MCF 10A (cell line): ENCODE data around the gene TLE5. TPM values are rescaled to one million over a fixed set of nuclear protein-coding genes. Genes with fewer than 3 reads are reported as not detected.

Source experiments
- BruUV-seq: library from RNA; stranded (reverse); fragments of 400-500 nt; replicated peaks from 2 replicates; lab custom pipeline; 2021; lab: Mats Ljungman, UMichigan
- CTCF ChIA-PET: fragments of 300-600 bp; sonication (Branson Sonifier 250); formaldehyde crosslinking; extraction: SDS; loops from one replicate; lab custom pipeline; 2021; ENCODE audit warnings: antibody characterized with exemption, inconsistent platforms; lab: Yijun Ruan, JAX
- POLR2A ChIA-PET: fragments of 300-600, 350-650 bp; sonication (Branson Sonifier 250); formaldehyde crosslinking; extraction: SDS; loops from one replicate; lab custom pipeline; 2020; ENCODE audit warnings: antibody characterized with exemption, inconsistent platforms; lab: Yijun Ruan, JAX
- DNase-seq: peaks from one replicate; pipeline ENCODE4 v3.0.0-alpha.2; 2018; ENCODE audit not compliant: unreplicated experiment
- H3K27ac Mint-ChIP-seq: one replicate; pipeline ENCODE4 v1.8.0; 2022; ENCODE audit warnings: mild to moderate bottlenecking, low read depth, mixed read lengths; ENCODE audit not compliant: unreplicated experiment
- H3K27me3 Mint-ChIP-seq: one replicate; pipeline ENCODE4 v1.8.0; 2022; ENCODE audit warnings: mixed read lengths; ENCODE audit not compliant: insufficient read depth, unreplicated experiment
- H3K36me3 Mint-ChIP-seq: one replicate; pipeline ENCODE4 v1.8.0; 2022; ENCODE audit warnings: mild to moderate bottlenecking, moderate library complexity, mixed read lengths; ENCODE audit not compliant: insufficient read depth, unreplicated experiment
- H3K4me1 Mint-ChIP-seq: one replicate; pipeline ENCODE4 v1.8.0; 2022; ENCODE audit warnings: mixed read lengths; ENCODE audit not compliant: insufficient read depth, unreplicated experiment
- H3K4me3 Mint-ChIP-seq: one replicate; pipeline ENCODE4 v1.8.0; 2022; ENCODE audit warnings: mild to moderate bottlenecking, moderate library complexity, mixed read lengths; ENCODE audit not compliant: unreplicated experiment
- H3K9me3 Mint-ChIP-seq: one replicate; pipeline ENCODE4 v1.8.0; 2022; ENCODE audit warnings: mixed read lengths; ENCODE audit not compliant: unreplicated experiment
- intact Hi-C: fragments of 100-400 bp; cut with micrococcal nuclease; formaldehyde crosslinking; loops from 2 replicates; pipeline ENCODE4 v1.14.1; 2022
- total RNA-seq: library from RNA; stranded (reverse); gene quantifications from 2 replicates; pipeline ENCODE4 v1.2.3, GENCODE V29; 2022
- TF ChIP-seq, protein P1 (sequence below): fragments of 200-600 bp; IDR thresholded peaks from one replicate; pipeline ENCODE4 v1.8.0; 2022; ENCODE audit warnings: antibody characterized with exemption, mild to moderate bottlenecking; ENCODE audit not compliant: unreplicated experiment

TLE5 gene
- total RNA-seq, 1 experiment from 2014 or later, result 266 TPM

DNA sequence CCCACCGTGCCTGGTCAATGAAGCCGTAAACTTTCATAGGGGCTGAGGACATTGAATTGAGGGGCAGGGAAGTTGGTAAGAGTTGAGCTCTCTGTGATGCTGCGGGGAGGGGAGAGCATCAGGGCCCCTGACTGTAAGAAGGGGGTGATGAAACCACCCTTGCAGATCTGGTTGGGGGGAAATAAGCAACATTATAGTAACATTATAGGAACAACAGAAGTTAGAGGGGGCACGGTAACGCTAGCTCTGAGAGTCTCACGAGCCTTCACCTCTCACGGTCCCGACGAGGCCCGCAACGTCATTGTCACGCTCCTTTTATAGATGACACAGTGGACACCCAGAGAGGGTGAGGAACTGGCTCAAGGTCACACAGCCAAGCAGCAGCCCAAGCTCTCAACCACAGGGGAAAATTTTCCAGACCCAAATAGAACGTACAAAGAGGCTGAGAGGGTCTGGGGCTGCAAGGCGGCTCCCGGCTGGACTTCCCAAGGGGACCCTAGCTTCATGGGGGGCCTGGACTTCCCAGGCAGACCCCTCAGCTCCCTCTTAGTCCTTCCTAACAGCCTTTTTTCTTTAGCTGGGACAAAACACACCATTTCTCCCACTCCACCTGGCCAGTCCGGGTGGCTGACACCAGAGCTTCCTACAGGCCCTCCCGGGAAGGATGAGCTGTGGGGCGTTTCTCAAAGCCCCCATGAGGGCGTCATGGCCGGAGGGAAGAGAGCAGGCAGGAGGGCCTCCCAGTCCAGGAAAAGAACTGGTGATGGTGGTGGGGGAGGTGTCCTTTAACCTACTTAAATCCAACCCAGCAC is 4.1 kb downstream of the TLE5 start:
- peaks cover 61% of the 10 kb centered on the region for H3K36me3 Mint-ChIP-seq
- TF ChIP-seq, protein P1, sequence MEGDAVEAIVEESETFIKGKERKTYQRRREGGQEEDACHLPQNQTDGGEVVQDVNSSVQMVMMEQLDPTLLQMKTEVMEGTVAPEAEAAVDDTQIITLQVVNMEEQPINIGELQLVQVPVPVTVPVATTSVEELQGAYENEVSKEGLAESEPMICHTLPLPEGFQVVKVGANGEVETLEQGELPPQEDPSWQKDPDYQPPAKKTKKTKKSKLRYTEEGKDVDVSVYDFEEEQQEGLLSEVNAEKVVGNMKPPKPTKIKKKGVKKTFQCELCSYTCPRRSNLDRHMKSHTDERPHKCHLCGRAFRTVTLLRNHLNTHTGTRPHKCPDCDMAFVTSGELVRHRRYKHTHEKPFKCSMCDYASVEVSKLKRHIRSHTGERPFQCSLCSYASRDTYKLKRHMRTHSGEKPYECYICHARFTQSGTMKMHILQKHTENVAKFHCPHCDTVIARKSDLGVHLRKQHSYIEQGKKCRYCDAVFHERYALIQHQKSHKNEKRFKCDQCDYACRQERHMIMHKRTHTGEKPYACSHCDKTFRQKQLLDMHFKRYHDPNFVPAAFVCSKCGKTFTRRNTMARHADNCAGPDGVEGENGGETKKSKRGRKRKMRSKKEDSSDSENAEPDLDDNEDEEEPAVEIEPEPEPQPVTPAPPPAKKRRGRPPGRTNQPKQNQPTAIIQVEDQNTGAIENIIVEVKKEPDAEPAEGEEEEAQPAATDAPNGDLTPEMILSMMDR, result no peak

DNA sequence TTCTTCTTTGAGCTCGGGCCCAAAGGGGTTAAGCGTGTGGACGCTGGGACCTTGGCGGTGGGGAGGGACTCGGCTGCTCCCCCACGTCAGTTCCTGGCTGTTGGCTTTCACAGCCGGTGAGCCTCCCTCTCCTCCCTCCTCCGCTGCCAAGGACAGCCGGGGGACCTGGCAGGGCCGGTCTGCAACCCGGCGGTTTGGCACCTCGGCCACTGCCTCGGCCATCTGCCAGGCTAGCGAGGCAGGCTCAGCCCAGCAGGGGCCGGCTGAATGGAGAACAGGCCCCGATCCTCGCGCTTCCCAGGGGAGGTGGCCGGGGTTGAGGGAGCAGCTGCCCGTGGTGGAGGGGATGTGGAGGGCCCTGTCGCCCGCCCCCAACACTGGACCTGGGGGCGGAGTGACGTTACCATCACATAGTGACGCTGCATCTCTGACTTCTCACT is 5.0 kb downstream of the TLE5 start:
- no peaks in the 10 kb centered on the region for H3K9me3 Mint-ChIP-seq
- no TSS peak for BruUV-seq
- H3K4me3 Mint-ChIP-seq, result peak overlapping the region; percentile 65
- H3K4me1 Mint-ChIP-seq, result peaks cover 39% of the 10 kb centered on the region
- no peaks in the 10 kb centered on the region for H3K27me3 Mint-ChIP-seq
- TF ChIP-seq, protein P1, result no peak
- POLR2A ChIA-PET, result interaction anchor here (1.5 to 5.7 kb wide), 3 partner anchors 21 to 106 kb away, joined by 3 to 56 read pairs (median 38); partner anchors contain the start of gene TLE6
- intact Hi-C loops, result no loop called here
- CTCF ChIA-PET, result interaction anchor here (1.2 kb wide), 1 partner anchor 105 kb away, joined by 3 read pairs; no protein-coding TSS in a partner anchor
- peaks cover 68% of the 10 kb centered on the region for H3K36me3 Mint-ChIP-seq
- DNase-seq, result peak; percentile 93
- peak overlapping the region; percentile 46 for H3K27ac Mint-ChIP-seq

More for the DNA sequence above, 4.1 kb downstream of the TLE5 start:
- POLR2A ChIA-PET, result interaction anchor here (1.5 to 5.7 kb wide), 3 partner anchors 21 to 106 kb away, joined by 3 to 56 read pairs (median 38); partner anchors contain the start of gene TLE6
- CTCF ChIA-PET, result interaction anchor here (0.6 to 1.2 kb wide), 3 partner anchors 13 to 343 kb away, joined by 3 to 5 read pairs (median 3); no protein-coding TSS in a partner anchor
- Mint-ChIP-seq H3K4me3 (no peak overlapping the region), H3K9me3 (no peaks in the 10 kb centered on the region), H3K4me1 (peaks cover 39% of the 10 kb centered on the region), H3K27me3 (no peaks in the 10 kb centered on the region), H3K27ac (peak overlapping the region; percentile 46)
- BruUV-seq, result no TSS peak
- DNase-seq, result no peak
- intact Hi-C loops, result no loop called here

DNA sequence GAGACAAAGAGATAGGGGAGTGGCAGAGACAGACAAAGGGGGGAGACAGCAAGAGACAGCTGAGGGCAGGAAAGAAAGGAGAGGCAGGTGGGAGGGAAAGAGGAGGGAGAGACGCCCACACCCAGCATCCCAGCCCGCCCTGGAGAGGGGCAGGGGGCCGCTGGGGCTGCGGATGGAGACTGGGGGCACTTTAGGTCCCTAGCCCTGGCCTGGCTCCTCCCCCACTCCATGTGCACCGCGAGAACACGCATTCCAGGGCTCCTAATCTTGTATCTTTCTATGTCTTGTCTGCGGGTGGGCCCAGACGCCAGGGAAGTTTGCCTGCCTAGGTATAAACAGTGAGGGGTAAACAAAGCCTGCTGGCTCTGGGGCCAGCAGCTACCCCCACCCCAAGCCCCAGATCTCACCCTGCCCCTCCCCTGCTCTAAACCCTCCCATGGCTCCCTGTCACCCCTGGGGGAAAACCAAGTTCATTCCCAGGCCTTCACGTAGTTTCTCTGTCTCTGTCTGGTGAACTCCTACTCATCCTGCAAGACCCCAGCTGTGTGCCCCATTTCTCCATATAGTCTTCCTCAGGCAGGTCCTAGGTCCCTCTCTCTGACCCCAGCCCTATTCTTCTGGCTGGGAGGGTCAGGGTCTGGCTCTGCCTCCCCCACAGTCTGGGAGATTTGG is 5.7 kb downstream of the TLE5 start:
- intact Hi-C loops, result no loop called here
- TF ChIP-seq, protein P1, result no peak
- Mint-ChIP-seq H3K27ac (no peak overlapping the region), H3K4me3 (peak overlapping the region; percentile 65), H3K4me1 (peaks cover 39% of the 10 kb centered on the region), H3K36me3 (peaks cover 69% of the 10 kb centered on the region), H3K27me3 (no peaks in the 10 kb centered on the region), H3K9me3 (no peaks in the 10 kb centered on the region)
- DNase-seq, result peak; percentile 31
- BruUV-seq, result no TSS peak
- ChIA-PET CTCF (no interaction called here), POLR2A (interaction anchor here (0.8 to 5.7 kb wide), 5 partner anchors 20 to 128 kb away, joined by 3 to 56 read pairs (median 7); no protein-coding TSS in a partner anchor)
